GM12891 (cell line): ENCODE results near the gene FBL.
"Not testable (repeated sequence)": the region's sequence is repeated elsewhere in the genome, so short reads cannot be mapped to it uniquely, and the experiment has no call there.

Experiments
- DNase-seq: peaks from one replicate; pipeline ENCODE4 v3.0.0; 2011; ENCODE audit warnings: low spot score; ENCODE audit not compliant: insufficient read length
- FAIRE-seq: peaks from 2 replicates; lab custom pipeline; 2011; peaks lifted over from hg19 to GRCh38; lab: Jason Lieb, UNC
- PAX5 ChIP-seq: IDR thresholded peaks from 2 replicates; pipeline ENCODE4 v1.6.1; 2011; ENCODE audit warnings: low read length, moderate library complexity, mild to moderate bottlenecking; ENCODE audit not compliant: insufficient read depth, severe bottlenecking
- POLR2A ChIP-seq: IDR thresholded peaks from 2 replicates; pipeline ENCODE4 v1.6.1; 2011; ENCODE audit warnings: low read depth, low read length, control low read depth
- POLR2AphosphoS5 ChIP-seq: IDR thresholded peaks from 2 replicates; pipeline ENCODE4 v1.6.1; 2011; ENCODE audit warnings: low read depth, low read length, control low read depth
- POU2F2 ChIP-seq: IDR thresholded peaks from 2 replicates; pipeline ENCODE4 v1.6.1; 2011; ENCODE audit warnings: low read depth, mild to moderate bottlenecking, control low read depth, low read length, moderate library complexity
- SPI1 ChIP-seq: IDR thresholded peaks from 2 replicates; pipeline ENCODE4 v1.6.1; 2011; ENCODE audit warnings: low read depth, low read length, control low read depth
- TAF1 ChIP-seq: IDR thresholded peaks from 2 replicates; pipeline ENCODE4 v1.6.1; 2011; ENCODE audit warnings: low read depth, low read length, control low read depth

The FBL gene

DNA sequence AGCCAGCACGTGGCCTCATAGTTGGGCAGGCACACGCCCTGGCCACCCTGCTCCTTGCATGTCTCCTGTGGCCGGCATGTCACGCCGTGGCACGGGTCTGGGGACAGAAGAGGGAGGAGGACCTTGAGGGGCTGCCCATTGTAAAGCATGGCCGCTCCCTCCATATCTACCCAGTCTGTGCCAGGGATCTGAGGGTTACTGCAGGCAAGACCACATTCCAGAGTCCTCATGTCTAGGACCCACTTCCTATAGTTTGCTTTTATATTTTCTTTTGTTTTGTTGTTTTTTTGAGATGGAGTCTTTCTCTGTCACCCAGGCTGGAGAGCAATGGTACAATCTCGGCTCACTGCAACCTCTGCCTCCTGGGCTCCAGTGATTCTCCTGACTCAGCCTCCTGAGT, 33.6 kb upstream of the FBL start:
- not testable (repeated sequence) for DNase-seq, FAIRE-seq

- not testable (repeated sequence) for DNase-seq, FAIRE-seq
Observed at GRCh38 chr19:39878866-39879265, 32.7 kb upstream of the FBL start.

GRCh38 chr19:39878398-39878797, 32.2 kb upstream of the FBL start:
- TF ChIP-seq POU2F2 (no peak), POLR2A (no peak), PAX5 (no peak), POLR2AphosphoS5 (no peak), TAF1 (no peak), SPI1 (no peak)
- FAIRE-seq = no peak
- no peak for DNase-seq

- FAIRE-seq = not testable (repeated sequence)
Observed at GRCh38 chr19:39877982-39878381, 31.8 kb upstream of the FBL start.

GRCh38 chr19:39877488-39877887, 31.3 kb upstream of the FBL start:
- FAIRE-seq = not testable (repeated sequence)

More at GRCh38 chr19:39877982-39878381, 31.8 kb upstream of the FBL start:
- DNase-seq = not testable (repeated sequence)

GRCh38 chr19:39876486-39876885, 30.3 kb upstream of the FBL start:
- not testable (repeated sequence) for FAIRE-seq, DNase-seq

More at GRCh38 chr19:39877488-39877887, 31.3 kb upstream of the FBL start:
- not testable (repeated sequence) for DNase-seq

DNA sequence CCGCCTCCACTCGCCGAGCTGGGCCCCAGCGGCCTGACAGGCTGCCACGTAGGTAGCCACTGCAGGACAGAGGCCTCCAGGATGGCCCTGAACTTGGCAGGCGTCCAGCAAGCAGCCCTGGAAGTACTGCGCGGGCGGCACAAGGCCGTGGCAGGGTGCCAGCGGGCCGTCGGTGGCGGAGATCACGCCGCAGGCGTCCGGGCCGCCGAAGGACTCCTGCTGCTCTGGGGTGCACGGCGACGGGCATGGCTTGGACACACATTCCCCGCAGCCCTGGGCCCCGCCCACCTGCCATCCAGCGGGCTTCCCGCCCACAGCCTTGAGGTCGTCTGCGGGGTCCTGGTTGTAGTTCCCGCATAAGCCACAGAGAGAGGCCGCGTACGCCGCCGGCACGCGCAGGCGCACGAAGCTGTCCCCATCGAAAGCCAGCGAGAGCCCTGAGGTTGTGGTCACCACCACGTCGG, 29.3 kb upstream of the FBL start:
- not testable (repeated sequence) for FAIRE-seq

DNA sequence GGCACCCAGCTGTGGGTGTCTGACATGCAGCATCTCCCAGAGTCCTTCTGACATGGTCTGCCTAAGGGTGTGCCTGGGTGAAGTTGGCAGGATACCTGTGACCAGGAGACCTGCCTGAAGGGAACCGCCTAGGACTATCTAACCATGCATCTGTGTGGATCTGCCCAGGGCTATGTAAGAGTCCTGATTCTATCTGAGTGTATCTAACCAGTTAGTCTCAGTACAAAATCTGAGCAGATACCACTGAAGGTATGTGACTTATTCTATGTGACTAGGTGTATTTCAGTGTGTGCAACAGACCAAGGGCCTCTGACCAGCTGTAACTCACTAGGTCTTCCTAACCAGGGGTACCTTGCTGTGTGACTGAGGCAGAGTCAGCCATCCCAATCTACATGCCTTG, 28.2 kb upstream of the FBL start:
- DNase-seq (no peak), FAIRE-seq (no peak)
- no peak for TF ChIP-seq SPI1

More for the DNA sequence above, 29.3 kb upstream of the FBL start:
- DNase-seq = not testable (repeated sequence)

- TF ChIP-seq PAX5 (no peak), POU2F2 (no peak), SPI1 (no peak), POLR2AphosphoS5 (no peak), POLR2A (no peak), TAF1 (no peak)
- FAIRE-seq = no peak
Observed at GRCh38 chr19:39873385-39873784, 27.2 kb upstream of the FBL start.

GRCh38 chr19:39871886-39872866, 26.0 kb upstream of the FBL start:
- no peak for DNase-seq
- no peak for FAIRE-seq
- TF ChIP-seq PAX5 (no peak), SPI1 (no peak), TAF1 (no peak), POLR2A (no peak), POLR2AphosphoS5 (no peak), POU2F2 (no peak)

More at GRCh38 chr19:39873385-39873784, 27.2 kb upstream of the FBL start:
- DNase-seq = no peak

DNA sequence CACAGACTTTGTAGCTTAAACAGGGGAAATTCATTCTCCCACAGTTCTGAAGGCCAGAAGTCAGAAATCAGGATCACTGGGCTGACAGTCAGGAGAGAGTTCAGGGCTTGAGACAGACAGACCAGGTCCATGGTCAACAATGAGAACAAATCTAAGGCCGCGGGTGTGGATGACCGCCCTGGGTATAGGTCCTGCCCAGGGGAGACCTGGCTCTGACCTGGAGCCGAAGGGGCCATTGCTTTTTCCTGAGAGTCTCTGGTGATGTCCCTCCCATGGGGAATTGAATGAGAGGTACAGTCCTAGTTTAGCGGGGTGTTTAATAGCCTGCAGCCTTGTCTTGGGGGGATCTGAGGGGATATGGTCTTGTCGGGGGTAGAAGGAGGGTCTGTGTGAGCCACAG, 25.2 kb upstream of the FBL start:
- FAIRE-seq (no peak), DNase-seq (no peak)
- no peak for TF ChIP-seq TAF1
- TF ChIP-seq POLR2A = no peak
- no peak for TF ChIP-seq SPI1

DNA sequence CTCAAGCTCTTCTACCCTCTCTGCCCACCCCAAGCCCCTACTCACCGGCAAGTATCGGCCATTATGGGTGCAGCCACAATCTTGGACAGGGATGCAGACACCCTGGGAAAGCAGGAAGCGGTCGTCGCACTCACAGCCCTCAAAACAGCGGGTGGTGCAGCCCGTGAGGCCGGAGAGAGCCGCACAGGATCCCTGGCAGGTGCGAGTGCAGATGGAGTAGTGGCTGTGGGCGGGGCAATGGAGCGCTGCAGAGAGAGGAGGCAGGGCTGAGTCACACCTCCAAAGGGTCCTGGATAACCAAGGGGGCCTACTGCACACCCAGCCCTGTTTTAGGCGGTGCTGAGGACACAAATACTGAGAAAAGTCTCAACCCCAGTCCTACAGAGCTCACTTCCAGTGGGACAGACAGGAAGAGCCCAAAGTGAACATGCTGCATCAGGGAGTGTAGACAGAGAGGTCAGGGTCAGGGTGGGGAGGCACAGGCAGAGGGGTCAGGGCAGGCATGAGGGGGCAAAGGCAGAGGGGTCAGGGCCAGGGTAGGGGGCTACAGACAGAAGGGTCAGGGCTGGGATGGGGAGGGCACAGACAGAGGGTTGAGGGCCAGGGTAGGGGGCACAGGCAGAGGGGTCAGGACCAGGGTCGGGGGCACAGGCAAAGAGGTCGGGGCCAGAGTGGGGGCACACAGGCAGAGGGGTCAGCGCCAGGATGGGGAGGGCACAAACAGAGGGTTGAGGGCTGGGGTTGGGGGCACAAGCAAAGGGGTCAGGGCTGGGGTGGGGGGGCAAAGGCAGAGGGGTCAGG, 24.2 kb upstream of the FBL start:
- FAIRE-seq (no peak), DNase-seq (no peak)
- TF ChIP-seq SPI1 (no peak), POLR2A (no peak), PAX5 (no peak), POU2F2 (no peak), POLR2AphosphoS5 (no peak), TAF1 (no peak)
